ENCODE data around the gene TRIM62.

The TRIM62 gene

DNA sequence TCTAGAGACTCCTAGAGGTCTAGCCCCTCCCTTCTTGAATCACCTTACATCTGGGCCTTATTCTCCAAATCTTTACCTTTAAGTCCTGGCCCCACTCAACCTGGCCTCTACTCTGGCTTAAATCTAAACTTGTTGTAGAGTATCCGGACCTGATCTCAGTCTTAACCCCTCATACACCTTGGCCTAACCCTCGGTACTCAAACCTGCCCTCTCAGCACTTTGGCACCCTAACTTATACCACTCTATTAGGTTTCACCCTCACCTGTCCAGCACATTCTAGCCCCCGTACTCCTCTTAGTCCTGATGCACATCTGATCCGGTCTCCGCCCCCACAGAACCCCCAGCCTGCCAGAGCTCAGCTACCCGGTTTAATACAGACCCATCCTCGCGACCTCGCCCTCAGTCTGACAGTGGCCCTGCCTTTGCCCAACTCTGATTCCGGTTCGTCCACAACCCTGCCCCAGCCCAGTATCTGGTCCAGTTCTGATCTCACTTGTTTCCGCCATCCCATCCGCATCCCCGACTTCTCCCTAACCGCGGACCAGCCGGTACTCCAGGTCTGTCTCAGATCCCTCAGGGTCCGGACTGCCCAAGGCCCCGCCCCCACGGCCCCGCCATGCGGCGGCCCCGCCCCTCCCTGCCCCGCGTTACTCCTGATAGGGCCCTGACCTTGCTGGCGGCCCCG lies 1.5 kb downstream of the TRIM62 start:
- peak in 1 of 2 experiments; percentile 69 for DNase-seq

DNA sequence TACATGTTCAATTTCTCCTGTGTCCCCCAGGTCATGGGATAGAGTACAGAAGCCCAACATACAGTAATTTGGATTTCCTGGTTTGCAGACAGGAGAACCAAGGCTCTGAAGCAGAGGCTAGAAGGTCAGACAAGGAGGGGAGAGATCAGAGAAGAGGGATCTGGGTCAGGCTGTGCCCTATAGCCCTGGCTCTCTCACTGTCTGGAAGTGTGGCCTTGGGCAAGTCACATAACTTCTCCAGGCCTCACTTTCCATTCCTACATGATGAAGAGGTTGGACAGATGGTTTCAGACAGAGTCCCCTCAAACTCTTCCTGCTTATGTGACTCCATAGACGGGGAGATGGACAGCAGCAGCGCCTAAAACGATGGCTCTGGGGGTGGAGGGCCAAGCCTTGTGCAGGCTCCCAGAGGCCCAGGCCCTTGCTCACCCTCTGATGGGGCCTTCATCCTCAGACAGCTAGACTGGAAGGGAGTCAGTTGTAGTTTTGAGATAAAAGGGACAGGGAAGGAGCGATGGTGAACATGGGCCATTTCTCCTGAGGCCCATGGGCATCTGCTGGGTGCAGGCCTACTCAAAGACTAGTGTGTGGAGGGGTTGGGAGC lies 2.9 kb downstream of the TRIM62 start:
- no peak for DNase-seq

DNA sequence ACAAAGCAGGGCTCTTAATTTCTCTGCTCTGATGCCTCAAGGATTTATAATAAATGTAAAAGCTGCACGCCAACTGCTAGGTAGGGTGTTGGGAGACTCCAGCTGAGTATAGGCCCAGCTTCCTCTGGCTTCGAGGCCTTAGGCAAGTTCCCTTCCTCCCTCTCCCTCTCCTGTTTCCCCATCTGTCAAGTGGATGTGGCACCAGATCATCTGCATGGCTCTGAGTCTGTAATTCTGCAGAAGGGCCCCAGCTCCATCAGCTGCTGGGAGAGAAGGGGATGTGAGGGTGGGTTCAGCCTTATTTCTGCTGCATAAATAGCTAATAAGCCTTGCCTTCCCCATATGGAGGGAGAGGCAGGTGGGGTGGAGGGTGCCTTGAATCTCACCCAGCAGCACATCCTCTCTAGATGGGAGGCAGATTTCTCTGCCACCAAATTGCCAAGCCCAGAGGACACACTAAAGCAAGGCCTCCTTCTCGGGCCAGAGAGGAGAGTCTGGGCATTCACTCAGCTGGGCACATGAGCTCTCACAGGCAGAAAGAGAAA lies 3.8 kb downstream of the TRIM62 start:
- no peak for DNase-seq

DNA sequence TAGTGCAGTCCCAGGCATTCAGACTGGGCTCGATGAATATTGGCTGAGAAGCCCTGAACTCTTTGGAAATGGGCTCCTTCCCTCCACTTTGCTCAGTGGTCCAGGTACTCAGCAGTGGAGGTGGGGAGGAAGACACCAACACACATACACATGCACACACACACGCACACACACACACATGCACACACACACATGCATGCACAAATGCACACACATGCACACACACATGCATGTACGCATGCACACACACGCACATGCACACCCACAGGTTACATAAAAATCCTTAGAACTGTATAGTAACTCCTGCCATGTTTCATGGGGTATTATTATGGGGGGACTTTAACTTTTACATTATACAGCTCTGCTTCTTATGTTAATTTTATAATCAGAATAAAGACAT lies 5.0 kb downstream of the TRIM62 start:
- DNase-seq = no peak

DNA sequence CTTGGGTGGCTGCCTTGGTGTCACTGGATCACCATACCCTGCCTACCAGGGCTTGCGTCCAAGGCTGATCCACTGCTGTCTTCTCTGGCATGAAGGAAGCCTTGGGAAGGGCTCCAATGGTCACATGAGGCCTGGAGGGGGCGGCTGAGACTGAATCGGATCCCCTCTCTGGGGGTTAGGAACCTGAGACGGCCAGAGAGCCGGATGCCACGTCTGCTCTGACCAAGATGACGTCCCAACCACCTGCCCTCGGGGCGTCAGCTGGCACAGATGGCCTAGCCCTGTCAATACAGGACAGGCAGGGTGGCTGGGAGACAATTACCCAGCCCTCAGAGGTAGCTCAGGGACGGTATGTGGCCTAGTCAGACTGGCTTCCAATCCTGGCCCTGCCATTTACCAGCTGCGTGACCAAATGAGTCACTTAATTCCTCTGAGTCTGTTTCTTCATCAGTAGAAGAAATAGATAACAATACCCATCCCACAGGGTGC lies 5.4 kb downstream of the TRIM62 start:
- no peak for DNase-seq

DNA sequence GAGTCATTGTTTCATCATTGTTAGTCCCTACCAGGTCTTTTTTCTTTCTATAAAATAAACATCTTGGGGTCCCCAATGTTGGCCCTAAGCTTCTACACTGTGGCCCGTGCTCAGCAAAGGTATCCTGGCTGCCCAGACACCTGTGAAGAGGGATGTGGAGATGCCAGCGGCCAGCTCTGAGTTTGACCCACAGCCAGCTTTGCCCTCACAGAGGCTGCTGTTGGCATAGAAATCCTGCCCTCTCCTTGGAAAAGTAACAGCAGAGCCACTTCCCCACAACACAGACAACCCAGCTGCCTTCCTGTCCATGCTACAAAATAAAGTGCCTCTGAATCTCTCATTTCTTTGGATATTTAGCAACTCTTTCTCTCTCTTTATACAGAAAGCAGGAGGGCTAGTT lies 6.0 kb downstream of the TRIM62 start:
- no peak for DNase-seq

DNA sequence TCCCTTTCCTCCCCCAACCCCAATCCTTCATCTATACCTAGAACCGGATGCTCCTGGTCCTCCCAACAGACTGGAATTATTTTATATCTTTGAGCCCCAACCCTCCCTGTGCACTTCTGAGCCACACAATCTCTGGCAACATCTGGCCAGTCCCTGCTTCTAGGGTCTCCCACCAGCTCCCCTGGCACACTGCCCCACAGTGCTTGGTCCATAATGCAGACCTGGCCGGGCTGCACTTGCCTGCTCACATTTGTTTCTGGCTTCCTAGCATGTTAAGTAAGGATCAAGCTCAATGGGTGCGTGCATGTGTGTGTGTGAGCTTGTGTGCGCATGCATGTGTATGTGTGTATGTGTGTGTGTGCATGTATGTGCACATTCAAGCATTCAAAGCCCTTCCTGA lies 8.8 kb downstream of the TRIM62 start:
- DNase-seq = no peak

DNA sequence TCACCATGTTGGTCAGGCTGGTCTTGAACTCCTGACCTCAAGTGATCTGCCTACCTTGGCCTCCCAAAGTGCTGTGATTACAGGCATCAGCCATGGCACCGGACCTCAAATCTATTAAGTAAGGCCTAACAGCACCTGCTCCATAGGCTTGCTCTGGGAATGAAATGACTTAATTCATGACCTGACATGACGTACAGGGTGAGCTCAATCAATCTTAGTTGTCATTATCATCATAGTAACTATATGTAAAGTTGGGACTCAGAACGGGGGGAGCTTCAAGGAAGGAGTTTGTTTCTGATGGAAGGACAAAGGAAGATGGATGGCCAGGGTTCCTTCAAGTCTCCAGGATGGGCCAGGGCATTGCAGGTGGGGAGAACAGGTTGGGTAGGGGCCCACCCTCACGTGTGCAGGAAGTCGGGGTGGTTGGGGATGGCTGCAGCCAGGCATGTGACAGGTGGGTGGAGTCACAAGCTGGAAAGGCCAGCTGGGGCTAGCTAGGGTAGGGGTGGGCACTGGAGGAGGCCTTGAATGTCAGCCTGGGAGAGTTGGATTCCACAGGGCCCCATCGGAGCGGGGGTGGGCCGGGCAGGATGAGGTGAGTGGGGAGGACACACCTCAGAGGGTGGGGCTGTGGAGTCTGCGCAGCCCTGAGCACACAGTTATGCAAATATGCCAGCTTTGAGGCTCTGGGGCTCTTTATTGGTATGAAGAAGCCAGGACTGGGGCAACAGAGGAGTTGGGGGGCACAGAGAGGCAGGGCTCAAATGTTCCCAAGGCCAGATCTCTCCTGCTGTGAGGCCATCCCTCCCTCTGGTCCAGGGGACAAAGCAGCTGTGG lies 9.6 kb downstream of the TRIM62 start:
- DNase-seq = no peak

DNA sequence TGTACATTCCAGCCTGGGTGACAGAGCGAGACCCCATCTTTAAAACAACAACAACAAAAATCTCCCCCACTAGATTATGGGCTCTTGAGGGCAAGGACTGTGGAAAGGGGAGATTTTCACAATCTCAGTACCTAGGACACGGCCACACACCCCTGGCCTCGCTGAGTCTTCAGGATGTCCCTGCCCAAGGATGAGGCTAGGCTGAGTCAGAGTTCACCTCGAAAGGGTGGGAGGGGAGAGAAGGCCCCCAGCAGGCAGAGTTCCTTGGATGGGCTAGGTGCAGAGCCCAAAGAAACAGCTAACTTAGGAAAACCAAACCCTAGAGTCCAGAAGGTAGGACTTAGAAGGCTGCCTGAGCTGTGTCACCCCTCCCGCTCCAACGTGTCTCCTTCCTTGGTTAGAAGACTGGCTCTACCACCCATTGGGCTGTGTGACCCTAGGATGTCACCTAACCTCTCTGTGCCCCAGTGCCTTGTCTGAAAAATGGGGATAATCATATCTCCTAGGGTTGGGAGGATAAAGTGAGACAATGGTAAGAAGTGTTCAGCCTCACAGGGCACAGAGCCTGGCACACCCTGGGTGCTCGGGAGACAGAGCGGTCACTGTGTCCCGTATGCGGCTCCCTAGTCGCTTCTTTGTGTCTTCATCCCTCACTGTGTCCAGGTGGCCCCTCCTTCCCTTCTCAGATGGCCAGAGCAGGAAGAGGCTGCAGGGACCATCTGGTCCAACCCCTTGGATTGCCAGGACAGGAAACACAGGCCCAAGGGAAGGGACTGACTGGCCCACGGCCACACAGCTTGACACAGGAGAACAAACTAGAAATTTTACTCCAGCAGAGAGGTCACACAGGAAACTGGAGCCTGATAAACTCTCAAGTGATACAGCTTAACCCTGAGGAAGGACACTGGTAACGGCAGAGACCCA lies 11.2 kb downstream of the TRIM62 start:
- DNase-seq = no peak

DNA sequence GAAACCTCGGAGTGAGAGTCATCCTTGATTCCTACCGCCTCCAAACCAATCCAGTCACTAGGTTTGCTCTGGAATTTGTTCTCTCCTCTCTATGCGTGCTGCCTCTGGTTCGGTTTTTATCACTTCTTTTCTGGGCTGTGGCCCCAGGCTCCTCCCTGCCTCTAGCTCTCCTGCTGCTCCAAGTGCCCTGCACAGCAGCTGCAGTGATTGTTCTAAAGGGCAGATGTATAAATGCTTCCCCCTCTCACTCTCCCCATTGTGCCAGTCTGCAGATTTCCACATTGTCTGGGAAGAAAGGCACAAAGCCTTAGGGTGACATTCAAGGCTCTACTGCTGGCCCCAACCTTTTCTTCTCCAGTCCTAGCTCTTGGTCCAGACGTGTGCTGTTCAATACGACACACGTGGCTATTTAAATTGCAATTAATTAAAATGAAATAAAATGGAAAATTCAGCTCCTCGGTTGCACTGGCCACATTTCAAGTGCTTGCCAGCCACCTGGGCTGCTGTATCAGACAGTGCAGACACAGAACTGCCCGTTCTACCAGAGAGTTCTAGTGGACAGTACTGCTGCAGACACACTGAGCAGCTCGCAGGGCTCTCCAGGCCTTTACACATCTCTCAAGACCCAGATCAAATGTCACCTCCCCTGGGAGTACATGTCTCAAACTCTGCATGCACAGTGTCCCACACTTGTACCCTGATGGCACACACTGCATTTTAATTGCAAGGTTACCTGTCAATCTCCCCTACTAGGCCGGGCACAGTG lies 12.4 kb downstream of the TRIM62 start:
- DNase-seq = no peak

DNA sequence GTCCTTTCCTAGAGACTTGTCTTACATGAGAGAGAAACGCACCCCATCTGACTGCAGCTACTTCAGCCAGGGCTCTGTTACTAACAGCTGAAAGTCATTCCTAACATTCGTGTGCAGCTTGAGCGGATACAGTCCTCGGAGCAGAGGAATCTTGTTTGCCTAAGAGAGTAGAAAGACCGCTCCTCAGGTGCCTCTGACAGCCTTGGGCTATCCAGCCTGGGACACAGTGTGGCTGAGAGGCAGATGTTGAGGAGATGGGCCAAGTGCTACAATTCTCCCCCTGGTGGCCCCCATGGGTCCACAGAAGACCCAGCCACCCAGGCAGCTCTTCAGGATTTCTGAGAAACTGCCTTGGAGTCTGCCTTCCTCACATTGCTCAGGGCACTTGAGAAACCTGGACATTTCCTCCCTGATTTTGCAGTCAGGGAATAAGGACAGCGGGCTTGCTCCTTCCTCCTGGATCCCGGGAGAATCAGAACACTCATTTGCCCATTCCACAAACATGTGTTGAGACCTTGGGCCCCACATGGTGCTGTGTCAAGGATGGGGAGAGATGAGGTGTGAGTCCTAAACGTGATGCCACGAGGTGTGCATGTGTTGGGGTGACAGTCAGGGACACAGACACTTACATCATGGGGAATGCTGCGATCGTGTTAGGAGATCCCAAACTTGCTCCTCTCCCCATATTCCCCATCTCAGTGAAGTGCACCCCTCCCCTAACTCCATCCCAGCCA lies 13.1 kb downstream of the TRIM62 start:
- DNase-seq = no peak

DNA sequence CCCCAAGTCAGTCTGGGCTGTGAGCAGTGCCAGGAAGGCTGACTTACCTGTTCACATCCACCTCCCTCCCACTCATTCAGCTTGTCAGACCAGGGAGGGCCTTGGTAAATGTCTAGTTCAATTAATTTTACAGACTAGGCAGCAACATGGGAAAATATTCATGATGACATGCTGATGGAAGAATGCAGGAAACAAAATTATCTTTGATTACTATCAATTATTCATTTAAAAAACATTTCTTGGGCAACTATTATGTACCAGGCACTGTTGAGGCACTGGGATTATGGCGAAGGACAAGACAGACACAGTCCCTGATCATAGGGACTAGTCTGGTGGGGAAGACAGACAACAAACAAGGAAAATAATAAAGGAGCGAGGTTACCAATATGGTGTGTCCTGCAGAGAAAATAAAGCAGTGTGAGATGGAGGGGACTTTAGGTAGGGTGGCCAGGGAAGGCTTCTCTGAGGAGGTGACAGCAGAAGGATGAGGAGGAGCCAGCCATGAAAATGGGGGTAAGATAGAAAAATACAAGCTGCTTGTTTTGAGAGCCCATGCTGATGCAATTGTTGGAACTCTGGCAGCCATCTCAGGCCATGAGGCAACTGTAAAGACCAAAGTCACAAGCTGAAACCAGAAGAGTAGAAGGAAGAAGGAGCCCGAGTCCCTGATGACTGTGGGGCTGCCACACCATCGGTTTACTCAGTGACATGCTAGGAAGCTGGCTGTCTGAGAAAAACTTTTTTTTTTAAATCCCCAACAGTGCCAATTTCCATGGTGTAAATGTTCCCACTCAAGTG lies 14.0 kb downstream of the TRIM62 start:
- no peak for DNase-seq

DNA sequence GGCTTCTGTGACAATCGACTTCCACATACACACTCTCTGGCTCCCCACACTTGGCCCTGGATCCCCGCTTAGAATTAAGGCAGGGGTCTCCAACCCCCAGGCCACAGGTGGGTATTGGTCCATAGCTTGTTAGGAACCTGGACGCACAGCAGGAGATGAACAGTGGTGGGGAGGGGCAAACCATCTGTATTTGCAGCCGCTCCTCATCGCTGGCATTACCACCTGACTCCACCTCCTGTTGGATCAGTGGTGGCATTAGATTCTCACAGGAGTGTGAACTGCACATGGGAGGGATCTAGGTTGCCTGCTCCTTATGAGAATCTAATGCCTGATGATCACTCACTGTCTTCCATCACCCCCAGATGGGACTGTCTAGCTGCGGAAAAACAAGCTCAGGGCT lies 16.0 kb downstream of the TRIM62 start:
- DNase-seq = no peak

DNA sequence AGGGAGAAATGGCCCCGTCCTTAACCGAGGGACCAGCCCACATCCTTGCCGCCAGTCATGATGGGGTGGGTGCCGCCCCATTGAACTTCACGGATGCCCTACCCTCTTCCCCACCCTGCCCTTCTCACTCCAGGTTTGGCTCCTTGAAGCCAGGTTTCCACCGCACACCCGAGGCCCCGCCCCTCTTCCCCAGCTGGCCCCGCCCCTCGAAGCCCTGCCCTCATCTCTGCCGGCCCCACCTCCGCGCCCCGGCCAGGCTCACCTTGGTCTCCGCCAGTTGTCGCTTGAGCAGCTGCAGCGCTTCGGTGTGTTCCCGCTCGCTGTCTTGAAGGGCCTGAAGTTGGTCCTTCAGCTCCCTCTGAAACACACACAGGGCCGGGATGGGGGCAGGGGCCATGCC lies 16.6 kb downstream of the TRIM62 start:
- DNase-seq = no peak

DNA sequence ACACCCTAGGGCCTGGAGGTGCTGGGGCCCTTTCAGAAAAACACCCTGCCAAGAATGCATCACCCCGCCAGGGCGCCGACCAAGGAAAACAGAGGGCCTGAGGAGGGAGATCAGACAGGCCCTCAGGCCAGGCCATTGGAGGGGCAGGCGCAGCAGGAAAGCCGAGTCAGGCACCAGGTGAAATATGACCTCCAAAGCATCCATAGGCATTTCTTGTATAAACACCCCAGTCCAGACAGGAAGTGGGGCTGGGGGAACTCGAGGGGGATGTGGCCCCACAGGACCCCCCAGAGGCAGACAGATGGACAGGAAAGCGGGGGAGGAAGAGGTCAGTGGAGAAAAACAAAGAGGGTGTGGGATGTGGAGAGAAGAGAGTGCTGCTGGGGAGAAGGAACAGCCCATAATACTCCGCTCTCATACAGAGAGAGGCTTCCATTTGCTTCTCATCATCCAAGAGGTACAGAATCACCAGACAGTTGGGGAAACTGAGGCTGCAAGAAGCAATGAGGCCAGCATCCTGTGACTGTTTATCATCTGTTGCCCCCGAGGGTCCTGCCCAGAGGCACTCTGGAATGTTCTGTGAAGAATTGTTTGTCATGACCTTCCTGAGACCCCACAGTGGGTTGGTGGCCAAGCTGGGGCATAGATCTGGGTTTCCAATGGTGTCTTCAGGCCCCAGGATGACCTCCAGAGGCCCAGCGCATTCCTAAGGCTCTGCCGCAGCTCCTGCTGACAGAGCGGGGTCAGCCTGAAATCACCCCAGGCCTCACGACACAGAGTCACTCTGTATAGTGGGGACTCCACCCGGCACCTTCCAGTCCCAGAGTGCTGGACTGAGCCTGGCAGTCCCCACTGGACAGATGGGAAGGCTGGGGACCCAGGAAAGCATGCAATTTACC lies 18.0 kb downstream of the TRIM62 start:
- DNase-seq = no peak

DNA sequence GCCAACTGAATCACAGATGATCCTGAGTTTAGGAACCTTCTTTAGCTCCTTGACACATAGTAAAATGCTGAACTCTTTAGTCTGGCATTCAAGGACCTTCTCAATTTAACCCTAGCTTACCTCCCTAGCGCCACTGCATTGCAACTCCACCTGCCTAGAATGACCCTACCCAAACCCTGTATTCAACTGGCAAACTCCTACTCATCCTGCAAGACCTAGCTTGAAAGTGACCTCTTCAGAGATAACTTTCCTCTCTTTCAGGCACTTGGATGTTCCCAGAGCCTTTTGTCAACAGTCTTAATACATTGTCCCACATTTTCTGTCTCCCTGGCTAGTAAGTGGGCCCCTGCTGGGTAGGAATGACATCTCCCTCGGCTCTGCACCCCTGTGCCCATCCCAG lies 19.7 kb downstream of the TRIM62 start:
- no peak for DNase-seq

DNA sequence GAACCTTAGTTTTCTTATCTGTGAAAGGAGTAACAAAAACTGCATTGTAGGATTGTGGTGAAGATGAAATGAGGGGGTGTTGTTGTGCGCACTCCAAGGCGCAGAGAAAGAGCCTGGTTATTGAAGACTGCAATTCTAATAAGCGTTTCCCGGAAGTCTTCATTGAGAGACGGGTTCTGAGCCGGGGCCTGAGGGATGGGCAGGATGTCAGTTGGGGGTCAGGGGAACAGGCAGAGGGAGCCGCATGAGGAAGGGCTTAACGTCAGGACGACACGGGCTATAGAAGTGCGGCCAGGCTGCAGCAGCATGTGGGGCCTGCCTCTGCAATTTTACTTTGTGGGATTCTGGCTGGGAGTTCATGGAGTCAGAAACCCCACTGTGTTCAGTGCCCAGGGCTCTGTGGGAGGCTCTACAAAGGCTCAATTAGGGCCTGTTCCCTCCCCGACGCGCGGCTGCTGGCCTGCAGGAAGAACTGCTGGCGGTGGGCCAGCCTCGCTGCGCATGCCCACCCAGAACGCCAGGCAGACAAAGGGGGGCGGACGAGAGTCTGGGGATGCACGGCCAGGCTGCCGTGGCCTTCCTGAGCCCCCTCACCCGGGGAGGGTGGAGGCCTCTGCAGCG lies 20.7 kb downstream of the TRIM62 start:
- no peak for DNase-seq

DNA sequence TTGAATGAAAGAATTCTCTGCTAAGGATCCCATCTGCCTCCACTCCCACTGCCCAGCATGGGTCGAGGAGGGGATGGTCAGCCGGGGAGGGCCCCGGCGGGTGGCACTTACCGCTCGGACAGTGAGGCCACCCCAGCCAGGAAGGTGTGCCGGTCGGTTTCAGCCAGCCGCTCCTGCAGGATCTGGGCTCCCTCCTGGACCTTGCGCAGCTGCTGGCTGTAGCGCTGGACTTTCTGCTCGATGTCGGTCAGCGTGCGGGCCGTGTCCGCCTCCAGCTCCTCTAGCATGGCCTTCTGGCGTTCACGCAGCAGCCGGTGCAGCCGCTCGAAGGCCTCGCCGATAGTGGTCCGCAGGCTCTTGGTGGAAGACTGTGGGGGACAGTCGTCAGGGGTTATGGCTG lies 22.3 kb downstream of the TRIM62 start:
- DNase-seq = no peak

DNA sequence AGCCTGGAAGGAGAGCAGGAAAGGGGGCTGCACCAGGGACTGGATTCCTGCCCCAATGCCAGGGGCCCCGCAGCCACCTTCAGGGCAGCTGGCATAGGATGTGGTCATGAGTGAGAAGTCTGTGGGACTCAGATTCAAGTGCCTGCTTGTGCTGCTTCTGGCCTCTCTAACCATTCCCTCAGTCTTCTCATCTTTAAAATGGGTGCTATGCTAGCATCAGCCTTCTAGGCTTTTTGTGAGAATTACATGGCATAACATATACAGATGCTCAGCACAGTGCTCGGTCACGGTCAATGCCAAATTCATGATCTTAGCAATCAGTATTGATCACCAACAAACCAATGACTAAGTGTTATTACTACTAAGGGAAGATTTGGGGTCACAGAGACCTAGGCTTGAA lies 23.5 kb downstream of the TRIM62 start:
- no peak for DNase-seq
